22Rv1 (cell line): ENCODE measurements around the gene SLC25A38.
A peak's percentile ranks its signal among the peaks of the same experiment; 100 is the strongest.
"Not testable (repeated sequence)": the region's sequence is repeated elsewhere in the genome, so short reads cannot be mapped to it uniquely, and the experiment has no call there.

Experiments used
- H3K27ac ChIP-seq: fragments of 450-650 bp; 2 replicates; pipeline ENCODE4 v1.5.1; 2017
- ZFX ChIP-seq: fragments of 450-650 bp; IDR thresholded peaks from 2 replicates; pipeline ENCODE4 v1.6.1; 2017; ENCODE audit warnings: antibody characterized with exemption, borderline replicate concordance
- TF ChIP-seq, protein P1 (sequence below): fragments of 450-650 bp; IDR thresholded peaks from 2 replicates; pipeline ENCODE4 v1.5.1; 2017; ENCODE audit warnings: mild to moderate bottlenecking

SLC25A38 gene

DNA sequence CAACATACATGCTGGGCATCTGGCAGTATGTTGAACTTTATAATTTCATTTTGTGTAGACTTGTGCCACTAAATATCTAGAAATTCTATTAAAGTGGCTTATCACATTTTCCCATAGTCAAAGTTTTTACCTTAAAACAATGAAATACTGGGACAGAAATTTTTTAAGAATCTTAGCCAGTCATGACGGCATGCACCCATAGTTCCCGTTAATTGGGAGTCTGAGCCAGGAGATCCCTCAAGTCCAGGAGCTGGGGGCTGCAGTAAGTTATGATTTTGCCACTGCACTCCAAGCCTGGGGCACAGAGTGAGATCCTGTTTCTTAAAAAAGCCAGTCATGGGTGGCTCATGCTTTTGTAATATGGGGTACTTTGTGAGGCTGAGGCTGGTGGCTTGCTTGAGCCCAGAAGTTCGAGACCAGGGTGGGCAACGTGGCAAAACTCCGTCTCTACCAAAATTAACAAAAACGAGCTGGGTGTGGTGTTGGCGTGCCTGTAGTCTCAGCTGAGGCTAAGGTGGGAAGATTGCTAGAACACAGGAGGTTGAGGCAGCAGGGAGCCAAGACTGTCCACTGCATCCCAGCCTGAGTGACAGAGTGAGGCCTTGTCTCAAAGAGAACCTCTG, 26.5 kb downstream of the SLC25A38 start:
- peak overlapping the region; percentile 20; the same call in 1 of the 2 replicates for H3K27ac ChIP-seq
- no peak for TF ChIP-seq ZFX
- TF ChIP-seq, protein P1, sequence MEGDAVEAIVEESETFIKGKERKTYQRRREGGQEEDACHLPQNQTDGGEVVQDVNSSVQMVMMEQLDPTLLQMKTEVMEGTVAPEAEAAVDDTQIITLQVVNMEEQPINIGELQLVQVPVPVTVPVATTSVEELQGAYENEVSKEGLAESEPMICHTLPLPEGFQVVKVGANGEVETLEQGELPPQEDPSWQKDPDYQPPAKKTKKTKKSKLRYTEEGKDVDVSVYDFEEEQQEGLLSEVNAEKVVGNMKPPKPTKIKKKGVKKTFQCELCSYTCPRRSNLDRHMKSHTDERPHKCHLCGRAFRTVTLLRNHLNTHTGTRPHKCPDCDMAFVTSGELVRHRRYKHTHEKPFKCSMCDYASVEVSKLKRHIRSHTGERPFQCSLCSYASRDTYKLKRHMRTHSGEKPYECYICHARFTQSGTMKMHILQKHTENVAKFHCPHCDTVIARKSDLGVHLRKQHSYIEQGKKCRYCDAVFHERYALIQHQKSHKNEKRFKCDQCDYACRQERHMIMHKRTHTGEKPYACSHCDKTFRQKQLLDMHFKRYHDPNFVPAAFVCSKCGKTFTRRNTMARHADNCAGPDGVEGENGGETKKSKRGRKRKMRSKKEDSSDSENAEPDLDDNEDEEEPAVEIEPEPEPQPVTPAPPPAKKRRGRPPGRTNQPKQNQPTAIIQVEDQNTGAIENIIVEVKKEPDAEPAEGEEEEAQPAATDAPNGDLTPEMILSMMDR = no peak

GRCh38 chr3:39410893-39411292, 27.7 kb downstream of the SLC25A38 start:
- H3K27ac ChIP-seq = 0 out of 2 replicates have a peak overlapping the region, but pooled peaks have one; percentile 53
- TF ChIP-seq ZFX = no peak
- TF ChIP-seq, protein P1 = no peak

- peak overlapping the region; percentile 53; the same call in 1 of the 2 replicates for H3K27ac ChIP-seq
- TF ChIP-seq, protein P1 = no peak
- no peak for TF ChIP-seq ZFX
These were observed 29.6 kb downstream of the SLC25A38 start for GRCh38 chr3:39412668-39413260.

GRCh38 chr3:39413691-39414420, 30.7 kb downstream of the SLC25A38 start:
- H3K27ac ChIP-seq = peak overlapping the region; percentile 53
- TF ChIP-seq, protein P1 = no peak
- TF ChIP-seq ZFX = no peak

DNA sequence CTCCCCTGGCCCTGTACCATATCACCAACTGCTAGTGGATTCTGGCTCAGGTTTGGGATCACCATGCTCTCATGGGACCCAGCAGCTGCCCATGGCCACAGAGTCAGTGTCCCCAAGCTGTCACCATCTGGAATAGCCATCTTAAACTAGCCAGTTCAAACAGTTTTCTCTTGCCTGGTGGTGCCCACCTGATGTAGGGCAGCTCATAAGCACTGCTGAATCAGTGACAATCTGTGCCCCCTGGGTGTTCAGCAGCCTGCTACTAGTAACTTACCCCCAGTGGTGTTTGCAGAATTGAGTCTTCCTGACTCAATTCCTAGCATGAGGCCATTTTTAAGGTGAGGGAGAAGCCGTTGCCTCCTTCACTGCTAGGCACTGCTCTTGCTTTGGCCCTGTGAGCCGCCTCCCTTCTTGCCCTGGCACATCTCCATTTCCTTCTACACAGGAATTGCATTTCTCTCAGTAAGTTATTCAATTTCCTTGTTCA, 31.3 kb downstream of the SLC25A38 start:
- peak overlapping the region; percentile 53 for H3K27ac ChIP-seq

GRCh38 chr3:39415302-39415701, 32.1 kb downstream of the SLC25A38 start:
- peak overlapping the region; percentile 53 for H3K27ac ChIP-seq

More for the DNA sequence above, 31.3 kb downstream of the SLC25A38 start:
- no peak for TF ChIP-seq ZFX
- TF ChIP-seq, protein P1 = no peak

DNA sequence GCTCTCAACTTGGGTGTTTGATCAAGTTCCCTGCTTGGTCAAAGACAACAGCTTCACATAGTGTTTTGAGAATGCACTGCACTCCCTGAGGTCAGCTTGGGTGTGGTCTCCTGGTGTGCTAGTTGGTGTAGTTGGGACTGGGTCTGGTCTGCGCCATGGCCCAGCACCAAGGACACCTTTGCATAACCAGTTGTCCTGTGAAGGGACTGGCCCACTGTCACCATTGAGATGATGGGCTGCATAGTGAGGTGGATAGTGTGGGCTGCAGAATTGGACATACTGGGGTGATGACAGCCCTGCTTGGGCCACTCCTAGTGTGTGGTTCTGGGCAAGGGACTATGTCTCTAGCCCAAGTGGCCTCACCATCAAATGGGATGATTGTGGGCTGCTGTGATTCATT, 32.8 kb downstream of the SLC25A38 start:
- no peak for TF ChIP-seq ZFX
- no peak overlapping the region for H3K27ac ChIP-seq

- not testable (repeated sequence) for H3K27ac ChIP-seq
These were observed 33.8 kb downstream of the SLC25A38 start for GRCh38 chr3:39416998-39417397.

GRCh38 chr3:39418556-39419225, 35.5 kb downstream of the SLC25A38 start:
- H3K27ac ChIP-seq = not testable (repeated sequence)
